ENCODE results near the gene ZFR2.

Gene ZFR2

GRCh38 chr19:3832001-3832400 lies 36.8 kb downstream of the ZFR2 start:
- no peak overlapping the region for H3K4me3 ChIP-seq (ENCODE audit: low read depth, low read length)
- no peak for DNase-seq (ENCODE audit: low read depth)
- no peak for TF ChIP-seq CTCF (IDR thresholded peaks at IDR 0.05; ENCODE audit: insufficient read depth, low read depth, low read length, missing control alignments)

GRCh38 chr19:3831601-3832000 lies 37.2 kb downstream of the ZFR2 start:
- TF ChIP-seq CTCF (IDR thresholded peaks at IDR 0.05; ENCODE audit: insufficient read depth, low read depth, low read length, missing control alignments) = no peak
- no peak for DNase-seq (ENCODE audit: low read depth)
- H3K4me3 ChIP-seq (ENCODE audit: low read depth, low read length) = no peak overlapping the region

- H3K4me3 ChIP-seq (ENCODE audit: low read depth, low read length) = no peak overlapping the region
- no peak for DNase-seq (ENCODE audit: low read depth)
- no peak for TF ChIP-seq CTCF (IDR thresholded peaks at IDR 0.05; ENCODE audit: insufficient read depth, low read depth, low read length, missing control alignments)
Measured at GRCh38 chr19:3830621-3831589, 37.9 kb downstream of the ZFR2 start.

- H3K4me3 ChIP-seq (ENCODE audit: low read depth, low read length) = no peak overlapping the region
- no peak for TF ChIP-seq CTCF (IDR thresholded peaks at IDR 0.05; ENCODE audit: insufficient read depth, low read depth, low read length, missing control alignments)
- DNase-seq (ENCODE audit: low read depth) = no peak
Measured at GRCh38 chr19:3827306-3827705, 41.5 kb downstream of the ZFR2 start.

- no peak for TF ChIP-seq CTCF (IDR thresholded peaks at IDR 0.05; ENCODE audit: insufficient read depth, low read depth, low read length, missing control alignments)
- DNase-seq (ENCODE audit: low read depth) = no peak
- H3K4me3 ChIP-seq (ENCODE audit: low read depth, low read length) = no peak overlapping the region
Measured at GRCh38 chr19:3826163-3826562, 42.7 kb downstream of the ZFR2 start.

- no peak overlapping the region for H3K4me3 ChIP-seq (ENCODE audit: low read depth, low read length)
- TF ChIP-seq CTCF (IDR thresholded peaks at IDR 0.05; ENCODE audit: insufficient read depth, low read depth, low read length, missing control alignments) = no peak
- DNase-seq (ENCODE audit: low read depth) = no peak
Measured at GRCh38 chr19:3825286-3825956, 43.4 kb downstream of the ZFR2 start.

All from GM12865 (cell line).